SK-N-SH treated with all-trans-retinoic acid at 6 μM for 48 hours (cell line): ENCODE results near the gene GABRE.
A peak's percentile ranks its signal among the peaks of the same experiment; 100 is the strongest.

ENCODE experiments used
- ATAC-seq: fragments of 200-7000 bp; cut with Tn5 transposase; 3 replicates; pipeline ENCODE4 v1.9.1; 2020; ENCODE audit warnings: mild to moderate bottlenecking, moderate library complexity
- ARNTL ChIP-seq: fragments of 450-650 bp; formaldehyde crosslinking; IDR thresholded peaks from 2 replicates; pipeline ENCODE4 v1.5.0; 2020; ENCODE audit warnings: low read depth, mild to moderate bottlenecking, moderate library complexity, borderline replicate concordance
- CREB5 ChIP-seq: fragments of 250-450 bp; sonication (Bioruptor Pico); IDR thresholded peaks from 2 replicates; pipeline ENCODE4 v1.5.1; 2020; ENCODE audit warnings: low read depth, mild to moderate bottlenecking, moderate library complexity
- CSDC2 ChIP-seq: fragments of 250-450 bp; sonication (Bioruptor Pico); IDR thresholded peaks from 2 replicates; pipeline ENCODE4 v1.5.0; 2020; ENCODE audit warnings: mild to moderate bottlenecking, moderate library complexity
- CSRNP3 ChIP-seq: fragments of 250-450 bp; sonication (Bioruptor Pico); IDR thresholded peaks from 2 replicates; pipeline ENCODE4 v1.5.1; 2021; ENCODE audit warnings: mild to moderate bottlenecking, moderate library complexity
- ESRRG ChIP-seq: fragments of 250-450 bp; sonication (Bioruptor Pico); IDR thresholded peaks from 2 replicates; pipeline ENCODE4 v1.6.1; 2021; ENCODE audit warnings: mild to moderate bottlenecking
- GLIS3 ChIP-seq: fragments of 250-450 bp; sonication (Bioruptor Pico); IDR thresholded peaks from 2 replicates; pipeline ENCODE4 v1.5.0; 2020; ENCODE audit warnings: mild to moderate bottlenecking, moderate library complexity
- ISL1 ChIP-seq: fragments of 250-450 bp; sonication (Bioruptor Pico); IDR thresholded peaks from 2 replicates; pipeline ENCODE4 v2.1.2; 2022; ENCODE audit warnings: mild to moderate bottlenecking, moderate library complexity
- OSR1 ChIP-seq: fragments of 250-450 bp; sonication (Bioruptor Pico); IDR thresholded peaks from 2 replicates; pipeline ENCODE4 v1.8.0; 2022; ENCODE audit warnings: moderate library complexity, mild to moderate bottlenecking, inconsistent platforms
- PATZ1 ChIP-seq: fragments of 250-450 bp; sonication (Bioruptor Pico); IDR thresholded peaks from 2 replicates; pipeline ENCODE4 v1.8.0; 2020; ENCODE audit warnings: mild to moderate bottlenecking, moderate library complexity, borderline replicate concordance
- POU6F1 ChIP-seq: fragments of 250-450 bp; sonication (Bioruptor Pico); IDR thresholded peaks from 2 replicates; pipeline ENCODE4 v1.8.0; 2021; ENCODE audit warnings: low read depth, mild to moderate bottlenecking, moderate library complexity, borderline replicate concordance
- PPARA ChIP-seq: fragments of 250-450 bp; sonication (Bioruptor Pico); IDR thresholded peaks from 2 replicates; pipeline ENCODE4 v1.5.0; 2020; ENCODE audit warnings: mild to moderate bottlenecking, borderline replicate concordance
- RARB ChIP-seq: fragments of 250-450 bp; sonication (Bioruptor Pico); IDR thresholded peaks from 2 replicates; pipeline ENCODE4 v1.8.0; 2021; ENCODE audit warnings: mild to moderate bottlenecking, moderate library complexity
- SNAI2 ChIP-seq: fragments of 250-450 bp; sonication (Bioruptor Pico); IDR thresholded peaks from 2 replicates; pipeline ENCODE4 v1.5.0; 2020; ENCODE audit warnings: mild to moderate bottlenecking, moderate library complexity
- TCF4 ChIP-seq: fragments of 250-450 bp; sonication (Bioruptor Pico); IDR thresholded peaks from 2 replicates; pipeline ENCODE4 v1.8.0; 2021; ENCODE audit warnings: mild to moderate bottlenecking, moderate library complexity, borderline replicate concordance
- TOX ChIP-seq: fragments of 250-450 bp; sonication (Bioruptor Pico); IDR thresholded peaks from 2 replicates; pipeline ENCODE4 v1.8.0; 2021; ENCODE audit warnings: mild to moderate bottlenecking, moderate library complexity, borderline replicate concordance
- ZC3H10 ChIP-seq: fragments of 250-450 bp; sonication (Bioruptor Pico); IDR thresholded peaks from 2 replicates; pipeline ENCODE4 v1.5.1; 2021; ENCODE audit warnings: mild to moderate bottlenecking, moderate library complexity
- ZFP3 ChIP-seq: fragments of 250-450 bp; sonication (Bioruptor Pico); IDR thresholded peaks from 2 replicates; pipeline ENCODE4 v1.5.0; 2020; ENCODE audit warnings: mild to moderate bottlenecking, moderate library complexity
- ZFP30 ChIP-seq: fragments of 450-650 bp; formaldehyde crosslinking; IDR thresholded peaks from 2 replicates; pipeline ENCODE4 v1.5.0; 2022; ENCODE audit warnings: mild to moderate bottlenecking, moderate library complexity
- ZNF565 ChIP-seq: fragments of 450-650 bp; formaldehyde crosslinking; conservative IDR thresholded peaks from 2 replicates; pipeline ENCODE4 v1.5.0; 2020; ENCODE audit warnings: low read depth, mild to moderate bottlenecking, moderate library complexity
- ZNF70 ChIP-seq: fragments of 450-650 bp; formaldehyde crosslinking; IDR thresholded peaks from 2 replicates; pipeline ENCODE4 v1.5.0; 2020; ENCODE audit warnings: mild to moderate bottlenecking, moderate library complexity
- ZNF8 ChIP-seq: fragments of 450-650 bp; formaldehyde crosslinking; IDR thresholded peaks from 2 replicates; pipeline ENCODE4 v1.5.0; 2020; ENCODE audit warnings: mild to moderate bottlenecking, moderate library complexity

GABRE gene

GRCh38 chrX:151985955-151986354 lies 11.5 kb upstream of the GABRE start:
- ATAC-seq: no peak
- TF ChIP-seq ZNF565 (CRISPR knock-in tag) (no peak), TCF4 (CRISPR knock-in tag) (no peak), ISL1 (CRISPR knock-in tag) (no peak), CREB5 (CRISPR knock-in tag) (no peak), ZC3H10 (CRISPR knock-in tag) (no peak), OSR1 (CRISPR knock-in tag) (no peak), ZNF8 (no peak)

- TF ChIP-seq ZFP3 (CRISPR knock-in tag) (no peak), ESRRG (CRISPR knock-in tag) (no peak), ZNF70 (CRISPR knock-in tag) (no peak)
- TF ChIP-seq, all 23 proteins: peak for 0
- no peak for ATAC-seq
Observed at GRCh38 chrX:151985531-151985930, 11.1 kb upstream of the GABRE start.

GRCh38 chrX:151984902-151985301 lies 10.4 kb upstream of the GABRE start:
- ATAC-seq: no peak
- TF ChIP-seq ZFP3 (CRISPR knock-in tag): no peak
- TF ChIP-seq RARB (CRISPR knock-in tag): no peak
- no peak for TF ChIP-seq TOX (CRISPR knock-in tag)
- TF ChIP-seq TCF4 (CRISPR knock-in tag): no peak
- no peak for TF ChIP-seq OSR1 (CRISPR knock-in tag)
- TF ChIP-seq ZNF565 (CRISPR knock-in tag): no peak
- no peak for TF ChIP-seq PATZ1 (CRISPR knock-in tag)
- TF ChIP-seq, all 23 proteins: peak for 0

GRCh38 chrX:151984328-151984727 lies 9.9 kb upstream of the GABRE start:
- ATAC-seq: peak; percentile 16; the same call in 2 of the 3 replicates
- no peak for TF ChIP-seq ZC3H10 (CRISPR knock-in tag)
- no peak for TF ChIP-seq CREB5 (CRISPR knock-in tag)
- no peak for TF ChIP-seq PATZ1 (CRISPR knock-in tag)
- TF ChIP-seq ZFP30: no peak
- TF ChIP-seq OSR1 (CRISPR knock-in tag): no peak
- TF ChIP-seq ARNTL (CRISPR knock-in tag): no peak

- TF ChIP-seq PPARA (CRISPR knock-in tag): no peak
- no peak for TF ChIP-seq CSDC2 (CRISPR knock-in tag)
- no peak for TF ChIP-seq ISL1 (CRISPR knock-in tag)
- no peak for TF ChIP-seq ZC3H10 (CRISPR knock-in tag)
- no peak for TF ChIP-seq ZNF8
- no peak for TF ChIP-seq ZFP30
- no peak for TF ChIP-seq CREB5 (CRISPR knock-in tag)
- TF ChIP-seq TCF4 (CRISPR knock-in tag): no peak
- no peak for TF ChIP-seq GLIS3 (CRISPR knock-in tag)
- no peak for TF ChIP-seq CSRNP3 (CRISPR knock-in tag)
- no peak for TF ChIP-seq ZNF70 (CRISPR knock-in tag)
- TF ChIP-seq ZNF565 (CRISPR knock-in tag): no peak
- no peak for TF ChIP-seq POU6F1 (CRISPR knock-in tag)
- no peak for TF ChIP-seq SNAI2 (CRISPR knock-in tag)
- no peak for ATAC-seq
Observed at GRCh38 chrX:151983186-151983585, 8.7 kb upstream of the GABRE start.
